OCI-LY1 (cell line): ENCODE data around the gene ABR.

ENCODE experiments used
- H2AFZ ChIP-seq: fragments of 200-600 bp; sonication (generic), shearing (Covaris generic); 2 replicates; pipeline ENCODE4 v1.6.0; 2014; ENCODE audit warnings: antibody characterized with exemption, mild to moderate bottlenecking, low read length
- H3F3A ChIP-seq: fragments of 200-600 bp; sonication (generic), shearing (Covaris generic); 2 replicates; pipeline ENCODE4 v1.6.0; 2014; ENCODE audit warnings: mild to moderate bottlenecking, antibody characterized with exemption, low read length, moderate library complexity; ENCODE audit not compliant: insufficient read depth
- H3K27ac ChIP-seq: fragments of 200-600 bp; sonication (generic); 2 replicates; pipeline ENCODE4 v1.5.1; 2014; ENCODE audit warnings: low read length, mixed run types, mild to moderate bottlenecking, low read depth; ENCODE audit not compliant: poor library complexity, severe bottlenecking
- H3K27me3 ChIP-seq: fragments of 200-600 bp; sonication (generic); 2 replicates; pipeline ENCODE4 v1.6.0; 2014; ENCODE audit warnings: antibody characterized with exemption, mild to moderate bottlenecking, low read length, moderate library complexity; ENCODE audit not compliant: insufficient read depth
- H3K36me3 ChIP-seq: fragments of 200-600 bp; sonication (generic); 2 replicates; pipeline ENCODE4 v1.6.1; 2014; ENCODE audit warnings: mild to moderate bottlenecking, antibody characterized with exemption, low read length, moderate library complexity, mixed read lengths; ENCODE audit not compliant: insufficient read depth
- H3K4me1 ChIP-seq: fragments of 200-600 bp; sonication (generic); 2 replicates; pipeline ENCODE4 v1.5.1; 2014; ENCODE audit warnings: mild to moderate bottlenecking, low read length, moderate library complexity; ENCODE audit not compliant: insufficient read depth, severe bottlenecking
- H3K4me2 ChIP-seq: fragments of 200-600 bp; sonication (generic), shearing (Covaris generic); 2 replicates; pipeline ENCODE4 v1.6.1; 2014; ENCODE audit warnings: low read length
- H3K4me3 ChIP-seq: fragments of 200-600 bp; sonication (generic); 2 replicates; pipeline ENCODE4 v1.5.1; 2014; ENCODE audit warnings: low read length, low read depth, mild to moderate bottlenecking, mixed read lengths; ENCODE audit not compliant: poor library complexity, severe bottlenecking
- H3K79me2 ChIP-seq: fragments of 200-600 bp; shearing (Covaris generic); 2 replicates; pipeline ENCODE4 v1.6.1; 2016; ENCODE audit warnings: mixed run types, low read length, mixed read lengths; ENCODE audit not compliant: insufficient read depth
- H3K9ac ChIP-seq: fragments of 200-600 bp; sonication (generic), shearing (Covaris generic); 2 replicates; pipeline ENCODE4 v1.6.1; 2014; ENCODE audit warnings: mild to moderate bottlenecking, low read length, mixed read lengths
- H3K9me2 ChIP-seq: fragments of 200-600 bp; sonication (generic), shearing (Covaris generic); 2 replicates; pipeline ENCODE4 v1.6.1; 2014; ENCODE audit warnings: low read depth, mild to moderate bottlenecking, low read length, mixed read lengths
- H3K9me3 ChIP-seq: fragments of 200-600 bp; shearing (Covaris generic); 2 replicates; pipeline ENCODE4 v1.6.1; 2014; ENCODE audit warnings: low read length, mixed read lengths
- H4K20me1 ChIP-seq: fragments of 200-600 bp; sonication (generic), shearing (Covaris generic); 2 replicates; pipeline ENCODE4 v1.6.0; 2016; ENCODE audit warnings: mild to moderate bottlenecking, low read length; ENCODE audit not compliant: insufficient read depth
- CTCF ChIP-seq: fragments of 200-600 bp; sonication (generic), shearing (Covaris generic); IDR thresholded peaks from 2 replicates; pipeline ENCODE4 v1.5.1; 2017; ENCODE audit warnings: mild to moderate bottlenecking, antibody characterized with exemption, low read length, moderate library complexity, mixed read lengths
- EZH2 ChIP-seq: fragments of 200-600 bp; sonication (generic), shearing (Covaris generic); IDR thresholded peaks from 2 replicates; pipeline ENCODE4 v1.8.0; 2017; ENCODE audit warnings: borderline replicate concordance, mixed run types, mild to moderate bottlenecking, antibody characterized with exemption, low read length, moderate library complexity, mixed read lengths

ABR gene

GRCh38 chr17:981292-981658, 198.5 kb downstream of the ABR start:
- Histone ChIP-seq H3K9me2 (no peaks in the 10 kb centered on the region), H3K4me3 (no peak overlapping the region), H3K9me3 (no peaks in the 10 kb centered on the region), H3K79me2 (no peaks in the 10 kb centered on the region), H3K4me2 (no peak overlapping the region), H3F3A (no peaks in the 10 kb centered on the region), H3K9ac (no peak overlapping the region), H2AFZ (no peak overlapping the region), H3K27ac (no peak overlapping the region), H4K20me1 (no peaks in the 10 kb centered on the region), H3K27me3 (no peaks in the 10 kb centered on the region), H3K36me3 (no peaks in the 10 kb centered on the region), H3K4me1 (peaks cover 11% of the 10 kb centered on the region)
- TF ChIP-seq CTCF: no peak
- TF ChIP-seq EZH2: no peak

- H3K9me3 ChIP-seq: no peaks in the 10 kb centered on the region
- no peak overlapping the region for H3K27ac ChIP-seq
- peaks cover 11% of the 10 kb centered on the region for H3K4me1 ChIP-seq
- peak overlapping the region; percentile 67 for H3K4me2 ChIP-seq
- no peaks in the 10 kb centered on the region for H3K36me3 ChIP-seq
- H3K27me3 ChIP-seq: no peaks in the 10 kb centered on the region
- H3K9me2 ChIP-seq: no peaks in the 10 kb centered on the region
- no peaks in the 10 kb centered on the region for H3F3A ChIP-seq
- no peak for TF ChIP-seq EZH2
- peak; percentile 67 for TF ChIP-seq CTCF
- peak overlapping the region; percentile 51 for H3K4me3 ChIP-seq
- no peaks in the 10 kb centered on the region for H4K20me1 ChIP-seq
- no peaks in the 10 kb centered on the region for H3K79me2 ChIP-seq
- no peak overlapping the region for H2AFZ ChIP-seq
- peak overlapping the region; percentile 5; the same call in 1 of the 2 replicates for H3K9ac ChIP-seq
These were observed 199.1 kb downstream of the ABR start for GRCh38 chr17:980406-981291.

GRCh38 chr17:979539-980405, 200.0 kb downstream of the ABR start, which contains the start of gene NXN:
Gene NXN (minus strand): TSS chr17:979776.
- Histone ChIP-seq H3K4me1 (peaks cover 11% of the 10 kb centered on the region), H3K9me2 (no peaks in the 10 kb centered on the region), H3K4me3 (peak within 1 kb of the TSS; percentile 64), H3K36me3 (no peaks in the 10 kb centered on the region), H3K9me3 (no peaks in the 10 kb centered on the region), H2AFZ (no peak within 1 kb of the TSS), H3K79me2 (no peaks in the 10 kb centered on the region), H3K9ac (peak within 1 kb of the TSS; percentile 5; the same call in 1 of the 2 replicates), H4K20me1 (no peaks in the 10 kb centered on the region), H3K4me2 (peak within 1 kb of the TSS; percentile 91), H3F3A (no peaks in the 10 kb centered on the region), H3K27me3 (no peaks in the 10 kb centered on the region), H3K27ac (no peak within 1 kb of the TSS)
- peak; percentile 22; the same call in 1 of the 2 replicates for TF ChIP-seq CTCF
- TF ChIP-seq EZH2: no peak
